ENCODE data around the gene GHITM. TPM values are rescaled to one million over a fixed set of nuclear protein-coding genes. Genes with fewer than 3 reads are reported as not detected.
A peak's percentile ranks its signal among the peaks of the same experiment; 100 is the strongest.
"Not testable (repeated sequence)": the region's sequence is repeated elsewhere in the genome, so short reads cannot be mapped to it uniquely, and the experiment has no call there.

Gene GHITM
- total and polyA plus RNA-seq, 2 donors: 108 to 172 TPM

GRCh38 chr10:84175436-84175835, 36.1 kb downstream of the GHITM start:
- Histone ChIP-seq H3K36me3 (ENCODE audit: insufficient read depth) (no peaks in the 10 kb centered on the region), H3K27ac (ENCODE audit: low read depth) (no peak overlapping the region), H3K4me1 (ENCODE audit: insufficient read depth) (no peaks in the 10 kb centered on the region), H3K4me3 (ENCODE audit: low read depth, low read length) (no peak overlapping the region)
- no peak for DNase-seq (ENCODE audit: extremely low spot score)
- 84% methylated on average over 6 of the region's 6 CpGs for WGBS

DNA sequence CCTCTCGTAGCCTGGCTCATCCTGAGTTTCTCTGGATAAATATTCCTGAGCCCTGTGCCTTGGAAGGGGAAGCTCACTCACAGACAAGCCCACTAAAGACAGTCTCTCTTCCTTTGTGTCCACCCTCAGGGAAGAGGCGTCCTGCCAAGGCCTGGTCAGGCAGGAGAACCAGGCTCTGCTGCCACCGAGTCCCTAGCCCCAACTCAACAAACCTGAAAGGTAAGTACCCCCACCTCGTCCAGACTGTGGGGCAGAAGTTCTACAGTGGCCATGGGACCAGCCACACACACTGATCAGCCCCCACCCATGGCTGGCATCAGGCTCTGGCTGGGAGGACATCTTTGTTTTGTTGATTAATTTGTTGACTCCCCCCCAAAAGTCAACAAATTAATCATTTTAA, 37.0 kb downstream of the GHITM start:
- H3K4me1 ChIP-seq (ENCODE audit: insufficient read depth): no peaks in the 10 kb centered on the region
- H3K36me3 ChIP-seq (ENCODE audit: insufficient read depth): no peaks in the 10 kb centered on the region
- DNase-seq (ENCODE audit: extremely low spot score): no peak
- no peak overlapping the region for H3K27ac ChIP-seq (ENCODE audit: low read depth)
- WGBS: 71% methylated on average over 4 of the region's 4 CpGs
- no peak overlapping the region for H3K4me3 ChIP-seq (ENCODE audit: low read depth, low read length)

DNA sequence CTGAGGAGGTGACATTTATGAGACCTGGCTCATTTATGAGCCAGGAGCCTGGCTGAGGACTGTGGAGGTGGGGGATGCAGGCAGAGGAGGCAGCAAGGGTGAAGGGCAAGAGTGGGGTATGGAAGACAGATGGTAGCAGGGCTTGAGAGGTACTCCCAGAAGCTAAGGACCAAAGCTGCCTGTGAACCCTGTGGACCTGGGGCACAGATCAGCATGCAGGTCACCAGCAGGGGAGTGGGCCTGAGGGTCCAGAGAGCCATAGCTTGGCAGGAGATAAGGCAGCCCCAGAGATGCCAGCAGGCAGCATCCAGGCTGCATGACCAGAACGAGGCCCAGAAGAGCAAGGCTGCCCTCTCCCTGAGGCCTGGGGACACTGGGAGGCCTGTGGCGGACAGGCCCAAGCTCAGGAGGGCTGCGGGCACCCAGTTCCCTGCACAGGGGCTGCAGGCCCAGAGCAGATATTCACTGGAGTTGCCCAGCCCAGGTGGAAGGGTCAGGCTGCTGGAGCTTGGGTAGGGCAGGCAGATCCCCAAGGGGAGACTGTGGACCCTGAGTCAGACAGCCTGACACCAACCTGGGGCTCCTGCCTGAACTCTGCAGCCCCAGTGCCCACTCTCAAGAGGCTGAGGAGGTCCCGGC, 37.6 kb downstream of the GHITM start:
- no peak for DNase-seq (ENCODE audit: extremely low spot score)
- H3K27ac ChIP-seq (ENCODE audit: low read depth): no peak overlapping the region
- no peaks in the 10 kb centered on the region for H3K36me3 ChIP-seq (ENCODE audit: insufficient read depth)
- H3K4me1 ChIP-seq (ENCODE audit: insufficient read depth): no peaks in the 10 kb centered on the region
- 84% methylated on average over 4 of the region's 4 CpGs for WGBS
- H3K4me3 ChIP-seq (ENCODE audit: low read depth, low read length): no peak overlapping the region

GRCh38 chr10:84177541-84178141, 38.3 kb downstream of the GHITM start:
- 64% methylated on average over 8 of the region's 8 CpGs for WGBS
- no peak for DNase-seq (ENCODE audit: extremely low spot score)
- H3K4me3 ChIP-seq (ENCODE audit: low read depth, low read length): no peak overlapping the region
- H3K4me1 ChIP-seq (ENCODE audit: insufficient read depth): no peaks in the 10 kb centered on the region
- no peaks in the 10 kb centered on the region for H3K36me3 ChIP-seq (ENCODE audit: insufficient read depth)
- H3K27ac ChIP-seq (ENCODE audit: low read depth): peak overlapping the region; percentile 42

- DNase-seq (ENCODE audit: extremely low spot score): no peak
- Histone ChIP-seq H3K36me3 (ENCODE audit: insufficient read depth) (no peaks in the 10 kb centered on the region), H3K27ac (ENCODE audit: low read depth) (peak overlapping the region; percentile 42), H3K4me1 (ENCODE audit: insufficient read depth) (no peaks in the 10 kb centered on the region), H3K4me3 (ENCODE audit: low read depth, low read length) (no peak overlapping the region)
- WGBS: 96% methylated on average over 3 of the region's 3 CpGs
Measured at GRCh38 chr10:84178160-84178609, 38.9 kb downstream of the GHITM start.

DNA sequence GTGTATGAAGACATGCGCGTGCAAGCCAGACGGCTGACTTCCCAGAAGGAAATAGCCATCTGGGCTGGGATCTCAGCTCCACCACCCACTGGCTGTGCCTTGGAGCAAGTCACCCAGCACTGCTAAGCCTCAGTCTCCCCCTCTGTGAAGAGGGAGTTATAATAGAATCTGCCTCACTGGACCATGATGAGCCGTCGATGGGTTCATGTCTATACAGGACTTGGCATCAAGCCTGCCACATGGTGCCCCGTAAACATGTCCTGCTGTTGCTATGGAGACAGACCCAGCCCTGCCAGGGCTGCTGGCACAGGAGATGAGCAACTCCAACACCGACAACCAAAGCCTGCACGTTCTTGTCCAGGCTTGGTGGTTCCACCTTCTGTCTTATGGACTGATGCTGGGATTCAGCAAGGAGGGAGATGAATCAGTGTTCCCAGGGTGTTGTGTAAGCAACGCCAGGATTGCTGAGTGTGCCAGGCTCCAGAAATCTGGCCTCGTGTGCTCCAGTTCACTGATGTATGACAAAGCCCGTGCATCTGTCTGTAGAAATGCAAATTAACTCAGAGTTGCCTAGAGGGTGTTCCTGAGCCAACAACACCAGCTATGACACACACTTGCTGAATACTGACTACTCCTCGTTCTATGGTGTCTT, 39.9 kb downstream of the GHITM start:
- H3K27ac ChIP-seq (ENCODE audit: low read depth): no peak overlapping the region
- H3K4me3 ChIP-seq (ENCODE audit: low read depth, low read length): no peak overlapping the region
- DNase-seq (ENCODE audit: extremely low spot score): peak; percentile 33
- WGBS: 57% methylated on average over 12 of the region's 12 CpGs
- H3K36me3 ChIP-seq (ENCODE audit: insufficient read depth): no peaks in the 10 kb centered on the region
- H3K4me1 ChIP-seq (ENCODE audit: insufficient read depth): no peaks in the 10 kb centered on the region

- 90% methylated on average over 20 of the region's 22 CpGs for WGBS
- not testable (repeated sequence) for DNase-seq (ENCODE audit: extremely low spot score); H3K27ac ChIP-seq (ENCODE audit: low read depth); H3K36me3 ChIP-seq (ENCODE audit: insufficient read depth); H3K4me3 ChIP-seq (ENCODE audit: low read depth, low read length); H3K4me1 ChIP-seq (ENCODE audit: insufficient read depth)
Measured at GRCh38 chr10:84180386-84180785, 41.1 kb downstream of the GHITM start.

- no peak for DNase-seq (ENCODE audit: extremely low spot score)
- Histone ChIP-seq H3K4me1 (ENCODE audit: insufficient read depth) (no peaks in the 10 kb centered on the region), H3K4me3 (ENCODE audit: low read depth, low read length) (no peak overlapping the region), H3K36me3 (ENCODE audit: insufficient read depth) (no peaks in the 10 kb centered on the region), H3K27ac (ENCODE audit: low read depth) (no peak overlapping the region)
- 79% methylated on average over 5 of the region's 5 CpGs for WGBS
Measured at GRCh38 chr10:84181631-84182030, 42.3 kb downstream of the GHITM start.

DNA sequence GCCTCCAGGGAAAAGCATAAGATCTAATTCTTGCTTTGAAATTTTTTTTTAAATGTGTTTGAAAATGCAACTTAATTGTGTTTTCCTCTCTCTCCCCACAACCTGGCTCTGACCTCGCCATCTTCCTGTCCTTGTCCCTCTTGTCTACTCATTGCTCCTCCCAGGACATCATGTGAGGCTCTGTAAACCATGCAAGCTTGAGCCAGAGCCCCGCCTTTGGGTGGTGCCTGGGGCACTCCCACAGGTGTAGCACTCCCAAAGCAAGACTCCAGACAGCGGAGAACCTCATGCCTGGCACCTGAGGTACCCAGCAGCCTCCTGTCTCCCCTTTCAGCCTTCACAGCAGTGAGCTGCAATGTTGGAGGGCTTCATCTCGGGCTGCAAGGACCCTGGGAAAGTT, 45.2 kb downstream of the GHITM start:
- no peaks in the 10 kb centered on the region for H3K4me1 ChIP-seq (ENCODE audit: insufficient read depth)
- H3K36me3 ChIP-seq (ENCODE audit: insufficient read depth): no peaks in the 10 kb centered on the region
- DNase-seq (ENCODE audit: extremely low spot score): no peak
- H3K27ac ChIP-seq (ENCODE audit: low read depth): no peak overlapping the region
- no peak overlapping the region for H3K4me3 ChIP-seq (ENCODE audit: low read depth, low read length)
- WGBS: 64% methylated on average over 4 of the region's 4 CpGs

GRCh38 chr10:84185526-84186175, 46.3 kb downstream of the GHITM start:
- no peak overlapping the region for H3K4me3 ChIP-seq (ENCODE audit: low read depth, low read length)
- no peak overlapping the region for H3K27ac ChIP-seq (ENCODE audit: low read depth)
- no peaks in the 10 kb centered on the region for H3K36me3 ChIP-seq (ENCODE audit: insufficient read depth)
- no peak for DNase-seq (ENCODE audit: extremely low spot score)
- WGBS: 61% methylated on average over 11 of the region's 11 CpGs
- H3K4me1 ChIP-seq (ENCODE audit: insufficient read depth): no peaks in the 10 kb centered on the region

DNA sequence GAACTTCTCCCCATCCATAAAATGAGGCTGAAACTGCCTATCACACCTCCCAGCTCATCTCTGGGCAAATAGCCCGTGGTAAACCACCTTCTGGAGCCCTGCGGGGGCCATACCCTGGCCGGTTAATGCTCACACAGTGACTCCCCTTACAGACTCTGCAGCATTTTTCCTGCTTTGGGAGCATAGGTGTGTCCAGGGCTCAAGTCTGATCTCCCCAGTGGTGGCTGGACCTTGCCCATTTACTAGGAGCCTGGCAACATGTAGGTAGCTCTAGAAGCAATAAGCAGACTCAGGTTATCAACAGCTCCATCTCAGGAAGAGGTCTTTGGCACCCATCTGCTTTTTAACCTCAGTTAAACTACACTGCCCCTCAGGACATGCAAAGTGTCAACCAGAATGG, 49.5 kb downstream of the GHITM start:
- WGBS: 67% methylated on average over 3 of the region's 3 CpGs
- Histone ChIP-seq H3K4me3 (ENCODE audit: low read depth, low read length) (no peak overlapping the region), H3K27ac (ENCODE audit: low read depth) (no peak overlapping the region), H3K4me1 (ENCODE audit: insufficient read depth) (no peaks in the 10 kb centered on the region), H3K36me3 (ENCODE audit: insufficient read depth) (no peaks in the 10 kb centered on the region)
- DNase-seq (ENCODE audit: extremely low spot score): no peak

GRCh38 chr10:84190621-84191020, 51.3 kb downstream of the GHITM start:
- no peaks in the 10 kb centered on the region for H3K36me3 ChIP-seq (ENCODE audit: insufficient read depth)
- 83% methylated on average over 3 of the region's 3 CpGs for whole genome bisulfite sequencing
- no peak for DNase-seq (ENCODE audit: extremely low spot score)
- no peaks in the 10 kb centered on the region for H3K4me1 ChIP-seq (ENCODE audit: insufficient read depth)
- H3K4me3 ChIP-seq (ENCODE audit: low read depth, low read length): no peak overlapping the region
- H3K27ac ChIP-seq (ENCODE audit: low read depth): no peak overlapping the region

DNA sequence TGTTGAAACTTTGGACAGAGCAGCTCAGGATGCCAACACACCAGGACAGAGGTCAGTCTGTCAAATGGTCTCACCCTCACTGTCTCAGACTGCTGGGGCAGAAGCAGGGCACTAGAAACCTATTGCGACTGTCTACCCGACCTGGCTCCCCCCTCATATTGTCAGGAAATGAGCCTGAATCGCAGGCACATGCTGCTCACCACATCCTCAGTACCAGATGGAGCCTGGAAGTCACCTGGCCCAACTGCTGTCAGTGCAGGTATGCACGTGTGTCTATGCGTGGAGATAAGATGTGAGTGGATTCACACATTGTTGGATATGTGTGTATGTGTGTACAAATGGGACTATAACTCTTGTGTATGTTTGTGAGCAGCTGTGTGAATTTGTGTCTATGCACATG, 51.8 kb downstream of the GHITM start:
- Histone ChIP-seq H3K36me3 (ENCODE audit: insufficient read depth) (no peaks in the 10 kb centered on the region), H3K4me3 (ENCODE audit: low read depth, low read length) (no peak overlapping the region), H3K27ac (ENCODE audit: low read depth) (no peak overlapping the region), H3K4me1 (ENCODE audit: insufficient read depth) (no peaks in the 10 kb centered on the region)
- 73% methylated on average over 5 of the region's 5 CpGs for WGBS
- DNase-seq (ENCODE audit: extremely low spot score): no peak

DNA sequence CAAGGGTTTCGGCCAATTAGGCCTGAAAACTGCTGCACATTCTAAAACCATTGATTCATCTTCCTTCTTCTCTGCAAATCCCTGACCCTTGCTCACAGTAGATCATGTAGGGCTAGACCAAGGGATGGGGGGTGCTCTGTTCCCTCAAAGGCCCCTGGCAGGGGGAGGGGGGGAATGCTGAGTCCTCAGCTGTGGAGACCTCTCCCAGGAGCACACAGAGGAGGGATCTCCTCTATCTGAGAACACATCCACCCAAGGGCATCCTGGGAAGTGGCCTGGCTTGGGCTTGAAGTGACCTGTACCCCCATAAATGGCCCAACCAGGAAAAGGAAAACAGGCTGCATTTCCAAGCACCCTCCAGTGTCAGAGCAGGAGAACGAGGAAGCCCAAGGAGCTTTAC, 54.0 kb downstream of the GHITM start:
- 94% methylated on average over 2 of the region's 2 CpGs for WGBS
- no peaks in the 10 kb centered on the region for H3K4me1 ChIP-seq (ENCODE audit: insufficient read depth)
- no peaks in the 10 kb centered on the region for H3K36me3 ChIP-seq (ENCODE audit: insufficient read depth)
- DNase-seq (ENCODE audit: extremely low spot score): no peak
- H3K27ac ChIP-seq (ENCODE audit: low read depth): no peak overlapping the region
- H3K4me3 ChIP-seq (ENCODE audit: low read depth, low read length): no peak overlapping the region
